ENCODE results near the gene HOXB3. TPM values are rescaled to one million over a fixed set of nuclear protein-coding genes. Genes with fewer than 3 reads are reported as not detected.

HOXB3 gene
- polyA plus RNA-seq, 1 of the 3 experiments (the other 2 are of a cell fraction), result 0.46 TPM

DNA sequence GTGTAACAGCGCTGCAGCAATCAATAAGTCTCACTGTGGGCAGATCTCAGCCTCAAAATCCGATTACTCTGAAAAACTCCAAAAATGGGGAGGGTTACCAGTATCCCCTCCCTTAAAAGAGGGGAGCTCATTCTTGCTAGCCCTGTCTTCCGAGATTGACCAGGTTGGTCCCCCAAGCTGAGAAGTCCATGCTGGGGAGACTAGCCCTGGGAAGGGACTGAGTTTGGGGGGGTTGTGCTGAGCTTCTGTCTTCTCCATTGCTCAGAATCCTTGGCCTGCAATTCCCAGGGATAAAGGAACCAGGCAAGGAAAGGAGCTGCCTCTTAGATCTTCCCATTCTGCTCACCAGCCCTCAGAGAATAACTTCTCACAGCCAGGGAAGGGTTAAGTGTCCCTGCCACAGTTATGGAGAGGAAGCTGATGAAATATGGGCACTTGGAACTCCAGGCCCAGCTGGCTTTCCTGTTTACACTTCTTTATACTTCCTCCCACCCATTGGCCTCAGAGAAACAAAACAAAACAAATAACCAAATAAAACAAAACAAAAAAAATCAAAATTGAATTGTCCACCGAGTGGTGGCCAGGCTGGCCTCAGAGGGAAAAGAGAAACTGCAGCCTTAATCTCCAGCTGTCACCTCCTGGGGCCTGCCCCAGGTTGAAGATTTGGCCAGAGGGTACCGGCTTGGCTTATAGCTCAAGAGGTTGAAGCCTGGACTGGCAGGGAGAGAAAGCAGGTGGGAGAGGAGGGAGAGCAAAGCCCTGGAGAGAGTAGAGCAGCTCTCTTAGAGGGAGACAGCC is 2.6 kb downstream of the HOXB3 start:
- no peak overlapping the region for H3K4me3 ChIP-seq (ENCODE audit: low read depth in 2 of 2, low read length in 1 of 2)
- H4K20me1 ChIP-seq (ENCODE audit: insufficient read depth), result no peaks in the 10 kb centered on the region
- no peak overlapping the region for H3K27ac ChIP-seq (ENCODE audit: low read depth in 2 of 2, low read length in 1 of 2)
- no peak overlapping the region for H2AFZ ChIP-seq (ENCODE audit: low read depth)
- CTCF ChIA-PET, result interaction anchor here (0.6 to 3.3 kb wide), 13 partner anchors 12 to 639 kb away, joined by 3 to 20 read pairs (median 3); no protein-coding TSS in a partner anchor
- TF ChIP-seq EZH2phosphoT487 (IDR thresholded peaks at IDR 0.05; ENCODE audit: borderline replicate concordance, low read depth), result 0 out of 2 replicates have a peak, but pooled peaks have one; percentile 50
- no peak for TF ChIP-seq RCOR1 (IDR thresholded peaks at IDR 0.05; ENCODE audit: low read length)
- no peaks in the 10 kb centered on the region for H3K36me3 ChIP-seq (replicated peaks in 1 of 2; ENCODE audit: control insufficient read depth in 1 of 2, insufficient read depth in 2 of 2, low read length in 1 of 2)
- no peak overlapping the region for H3K4me2 ChIP-seq
- no peaks in the 10 kb centered on the region for H3K9me3 ChIP-seq
- H3K9me2 ChIP-seq, result no peaks in the 10 kb centered on the region
- H3K27me3 ChIP-seq (ENCODE audit: insufficient read depth), result peaks cover 100% of the 10 kb centered on the region
- no peaks in the 10 kb centered on the region for H3F3A ChIP-seq (replicated peaks; ENCODE audit: insufficient read depth)
- DNase-seq, result no peak
- H3K4me1 ChIP-seq (ENCODE audit: control insufficient read depth in 1 of 2, insufficient read depth in 2 of 2, low read depth in 1 of 2, low read length in 1 of 2), result peaks cover 2 to 3% of the 10 kb centered on the region in 2 experiments; a peak in 1 of 4 replicates
- no peak overlapping the region for H3K9ac ChIP-seq
- POLR2A ChIA-PET, result no interaction called here
- WGBS (ENCODE audit: low lambda C conversion rate), result 8% methylated on average over 5 of the region's 5 CpGs
- H3K79me2 ChIP-seq (ENCODE audit: insufficient read depth), result no peaks in the 10 kb centered on the region

DNA sequence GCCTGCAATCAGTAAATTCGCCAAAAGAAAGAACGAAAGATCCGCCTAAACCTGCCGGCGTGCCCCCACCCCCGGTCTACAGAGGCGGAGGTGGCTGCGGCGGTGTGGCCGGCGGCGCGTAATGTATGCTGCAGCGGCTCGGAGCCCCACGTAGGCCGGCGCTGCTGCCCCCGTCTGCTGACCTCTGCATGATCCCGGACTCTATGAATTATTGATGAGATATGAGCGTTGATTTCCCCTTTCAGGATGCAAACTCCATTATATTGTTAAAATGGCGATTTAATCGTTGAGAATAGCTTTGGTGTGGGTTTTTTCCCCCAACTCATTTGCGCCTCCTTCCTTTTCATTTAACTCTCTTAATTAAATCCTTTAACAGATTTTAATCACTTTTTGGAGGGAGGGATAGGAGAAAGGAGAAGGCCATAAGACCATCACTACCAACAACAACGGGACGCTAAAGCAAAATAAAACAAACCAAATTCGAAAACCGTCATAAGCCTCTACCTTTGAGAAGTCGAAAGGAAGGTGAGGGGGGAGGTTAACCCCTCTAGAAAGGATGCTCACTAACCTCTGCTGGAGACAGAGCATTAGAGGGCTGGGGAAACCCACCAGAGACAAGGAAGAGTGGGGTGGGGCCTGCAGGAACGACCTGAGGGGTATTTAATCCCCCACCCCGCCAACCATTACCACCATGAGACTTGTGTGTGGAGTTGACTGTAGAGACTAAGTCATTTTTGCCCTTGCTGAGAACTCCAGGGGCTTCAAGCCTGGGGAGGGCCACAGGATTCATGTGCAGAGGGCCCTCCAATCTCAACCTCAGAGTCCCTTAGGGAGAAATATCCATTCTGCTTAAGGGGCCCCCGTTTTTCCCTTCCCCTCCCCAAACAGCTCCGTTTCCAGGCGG is 3.4 kb downstream of the HOXB3 start:
- Histone ChIP-seq H3K4me3 (ENCODE audit: low read depth in 2 of 2, low read length in 1 of 2) (no peak overlapping the region), H3K79me2 (ENCODE audit: insufficient read depth) (no peaks in the 10 kb centered on the region), H4K20me1 (ENCODE audit: insufficient read depth) (no peaks in the 10 kb centered on the region), H3F3A (replicated peaks; ENCODE audit: insufficient read depth) (no peaks in the 10 kb centered on the region), H3K4me1 (ENCODE audit: control insufficient read depth in 1 of 2, insufficient read depth in 2 of 2, low read depth in 1 of 2, low read length in 1 of 2) (peaks cover 2 to 3% of the 10 kb centered on the region in 2 experiments; a peak in 1 of 4 replicates), H3K36me3 (replicated peaks in 1 of 2; ENCODE audit: control insufficient read depth in 1 of 2, insufficient read depth in 2 of 2, low read length in 1 of 2) (no peaks in the 10 kb centered on the region), H3K27ac (ENCODE audit: low read depth in 2 of 2, low read length in 1 of 2) (no peak overlapping the region), H2AFZ (ENCODE audit: low read depth) (no peak overlapping the region), H3K4me2 (peak overlapping the region; percentile 74; the same call in 1 of the 2 replicates), H3K27me3 (ENCODE audit: insufficient read depth) (peaks cover 100% of the 10 kb centered on the region), H3K9me2 (no peaks in the 10 kb centered on the region), H3K9me3 (no peaks in the 10 kb centered on the region), H3K9ac (no peak overlapping the region)
- ChIA-PET POLR2A (no interaction called here), CTCF (interaction anchor here (0.6 to 3.3 kb wide), 9 partner anchors 12 to 630 kb away, joined by 3 to 20 read pairs (median 3); no protein-coding TSS in a partner anchor)
- WGBS (ENCODE audit: low lambda C conversion rate), result 23% methylated on average over 34 of the region's 34 CpGs
- DNase-seq, result no peak
- no peak for TF ChIP-seq EP300 (IDR thresholded peaks at IDR 0.05; ENCODE audit: borderline replicate concordance in 1 of 2, low read depth in 1 of 2, low read length in 1 of 2)
- TF ChIP-seq, protein P1, sequence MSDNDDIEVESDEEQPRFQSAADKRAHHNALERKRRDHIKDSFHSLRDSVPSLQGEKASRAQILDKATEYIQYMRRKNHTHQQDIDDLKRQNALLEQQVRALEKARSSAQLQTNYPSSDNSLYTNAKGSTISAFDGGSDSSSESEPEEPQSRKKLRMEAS (IDR thresholded peaks at IDR 0.05; ENCODE audit: low read depth), result no peak
- TF ChIP-seq SMC3 (IDR thresholded peaks at IDR 0.05; ENCODE audit: low read depth, low read length), result no peak
- TF ChIP-seq, protein P2, sequence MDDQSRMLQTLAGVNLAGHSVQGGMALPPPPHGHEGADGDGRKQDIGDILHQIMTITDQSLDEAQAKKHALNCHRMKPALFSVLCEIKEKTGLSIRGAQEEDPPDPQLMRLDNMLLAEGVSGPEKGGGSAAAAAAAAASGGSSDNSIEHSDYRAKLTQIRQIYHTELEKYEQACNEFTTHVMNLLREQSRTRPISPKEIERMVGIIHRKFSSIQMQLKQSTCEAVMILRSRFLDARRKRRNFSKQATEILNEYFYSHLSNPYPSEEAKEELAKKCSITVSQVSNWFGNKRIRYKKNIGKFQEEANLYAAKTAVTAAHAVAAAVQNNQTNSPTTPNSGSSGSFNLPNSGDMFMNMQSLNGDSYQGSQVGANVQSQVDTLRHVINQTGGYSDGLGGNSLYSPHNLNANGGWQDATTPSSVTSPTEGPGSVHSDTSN (IDR thresholded peaks at IDR 0.05), result no peak
- TF ChIP-seq JUND (IDR thresholded peaks at IDR 0.05), result no peak
- TF ChIP-seq, protein P3, sequence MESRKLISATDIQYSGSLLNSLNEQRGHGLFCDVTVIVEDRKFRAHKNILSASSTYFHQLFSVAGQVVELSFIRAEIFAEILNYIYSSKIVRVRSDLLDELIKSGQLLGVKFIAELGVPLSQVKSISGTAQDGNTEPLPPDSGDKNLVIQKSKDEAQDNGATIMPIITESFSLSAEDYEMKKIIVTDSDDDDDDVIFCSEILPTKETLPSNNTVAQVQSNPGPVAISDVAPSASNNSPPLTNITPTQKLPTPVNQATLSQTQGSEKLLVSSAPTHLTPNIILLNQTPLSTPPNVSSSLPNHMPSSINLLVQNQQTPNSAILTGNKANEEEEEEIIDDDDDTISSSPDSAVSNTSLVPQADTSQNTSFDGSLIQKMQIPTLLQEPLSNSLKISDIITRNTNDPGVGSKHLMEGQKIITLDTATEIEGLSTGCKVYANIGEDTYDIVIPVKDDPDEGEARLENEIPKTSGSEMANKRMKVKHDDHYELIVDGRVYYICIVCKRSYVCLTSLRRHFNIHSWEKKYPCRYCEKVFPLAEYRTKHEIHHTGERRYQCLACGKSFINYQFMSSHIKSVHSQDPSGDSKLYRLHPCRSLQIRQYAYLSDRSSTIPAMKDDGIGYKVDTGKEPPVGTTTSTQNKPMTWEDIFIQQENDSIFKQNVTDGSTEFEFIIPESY (IDR thresholded peaks at IDR 0.05; ENCODE audit: borderline replicate concordance, low read depth), result no peak
- peak; percentile 89; the same call in 1 of the 2 replicates for TF ChIP-seq EZH2phosphoT487 (IDR thresholded peaks at IDR 0.05; ENCODE audit: borderline replicate concordance, low read depth)
